Bronchial epithelial cell (primary cell): ENCODE data around the gene SLC23A2. TPM values are rescaled to one million over a fixed set of nuclear protein-coding genes. Genes with fewer than 3 reads are reported as not detected.

ENCODE experiments used
- DNase-seq: peaks from one replicate; pipeline ENCODE4 v3.0.0-alpha.2; 2010; ENCODE audit warnings: low read depth
- FAIRE-seq: peaks from 2 replicates; lab custom pipeline; 2011; peaks lifted over from hg19 to GRCh38; lab: Jason Lieb, UNC
- H3K27me3 ChIP-seq: 2 replicates; pipeline ENCODE4 v1.5.1; 2011; ENCODE audit warnings: low read length; ENCODE audit not compliant: control insufficient read depth, insufficient read depth
- H3K36me3 ChIP-seq: 2 replicates; pipeline ENCODE4 v1.5.1; 2011; ENCODE audit warnings: low read length; ENCODE audit not compliant: control insufficient read depth, insufficient read depth
- H3K4me3 ChIP-seq: 2 replicates; pipeline ENCODE4 v1.5.1; 2011; ENCODE audit warnings: mild to moderate bottlenecking, low read depth, low read length, control low read depth
- total RNA-seq: library from RNA; depleted of rRNA; stranded (reverse); fragments of >200 nt; gene quantifications from 2 replicates; pipeline ENCODE4 v1.2.1, GENCODE V29; 2014
- TF ChIP-seq, protein P1 (sequence below): IDR thresholded peaks from 2 replicates; pipeline ENCODE4 v1.5.1; 2011; ENCODE audit warnings: mild to moderate bottlenecking, moderate library complexity, low read length, control low read depth, inconsistent platforms; ENCODE audit not compliant: insufficient read depth, severe bottlenecking

SLC23A2 gene
- total RNA-seq, 1 donor from 2014 or later, result 7.6 TPM

DNA sequence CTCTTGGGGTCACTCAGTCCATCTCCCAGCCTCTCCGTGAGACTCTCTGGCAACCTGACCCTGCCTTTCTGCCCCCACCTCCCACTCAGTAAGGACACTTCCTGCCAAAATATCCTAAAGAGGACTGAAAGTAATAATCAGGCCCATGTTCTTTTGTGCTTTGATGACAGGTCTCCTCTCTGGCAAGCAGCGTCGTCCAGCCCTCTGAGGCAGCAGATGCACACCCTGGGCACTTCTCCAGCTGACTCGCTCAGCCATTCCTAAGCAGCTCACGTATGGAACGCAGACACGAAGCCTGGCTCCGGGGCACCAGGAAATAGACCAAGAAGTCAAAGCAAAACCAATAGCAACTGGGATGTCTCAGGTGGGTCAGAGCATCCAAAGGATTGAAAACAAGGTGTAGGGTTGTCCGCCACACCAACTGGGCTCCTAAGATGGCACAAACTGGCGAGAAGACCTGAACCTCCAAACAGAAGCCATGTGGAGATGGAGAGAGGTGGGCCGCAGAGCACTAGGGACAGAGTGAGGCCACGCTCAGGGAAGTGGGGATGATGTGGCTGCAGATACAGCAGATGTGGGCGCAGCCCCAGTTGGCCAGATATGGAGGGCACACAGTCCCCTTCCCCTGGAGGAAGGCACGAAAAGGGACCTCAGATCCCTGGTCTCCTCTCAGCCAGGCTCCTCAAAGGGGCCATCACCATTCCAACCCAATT, 180.3 kb downstream of the SLC23A2 start:
- DNase-seq, result peak; percentile 64
- Histone ChIP-seq H3K27me3 (peaks cover 16% of the 10 kb centered on the region), H3K36me3 (no peaks in the 10 kb centered on the region), H3K4me3 (no peak overlapping the region)
- no peak for FAIRE-seq
- TF ChIP-seq, protein P1, sequence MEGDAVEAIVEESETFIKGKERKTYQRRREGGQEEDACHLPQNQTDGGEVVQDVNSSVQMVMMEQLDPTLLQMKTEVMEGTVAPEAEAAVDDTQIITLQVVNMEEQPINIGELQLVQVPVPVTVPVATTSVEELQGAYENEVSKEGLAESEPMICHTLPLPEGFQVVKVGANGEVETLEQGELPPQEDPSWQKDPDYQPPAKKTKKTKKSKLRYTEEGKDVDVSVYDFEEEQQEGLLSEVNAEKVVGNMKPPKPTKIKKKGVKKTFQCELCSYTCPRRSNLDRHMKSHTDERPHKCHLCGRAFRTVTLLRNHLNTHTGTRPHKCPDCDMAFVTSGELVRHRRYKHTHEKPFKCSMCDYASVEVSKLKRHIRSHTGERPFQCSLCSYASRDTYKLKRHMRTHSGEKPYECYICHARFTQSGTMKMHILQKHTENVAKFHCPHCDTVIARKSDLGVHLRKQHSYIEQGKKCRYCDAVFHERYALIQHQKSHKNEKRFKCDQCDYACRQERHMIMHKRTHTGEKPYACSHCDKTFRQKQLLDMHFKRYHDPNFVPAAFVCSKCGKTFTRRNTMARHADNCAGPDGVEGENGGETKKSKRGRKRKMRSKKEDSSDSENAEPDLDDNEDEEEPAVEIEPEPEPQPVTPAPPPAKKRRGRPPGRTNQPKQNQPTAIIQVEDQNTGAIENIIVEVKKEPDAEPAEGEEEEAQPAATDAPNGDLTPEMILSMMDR, result no peak

DNA sequence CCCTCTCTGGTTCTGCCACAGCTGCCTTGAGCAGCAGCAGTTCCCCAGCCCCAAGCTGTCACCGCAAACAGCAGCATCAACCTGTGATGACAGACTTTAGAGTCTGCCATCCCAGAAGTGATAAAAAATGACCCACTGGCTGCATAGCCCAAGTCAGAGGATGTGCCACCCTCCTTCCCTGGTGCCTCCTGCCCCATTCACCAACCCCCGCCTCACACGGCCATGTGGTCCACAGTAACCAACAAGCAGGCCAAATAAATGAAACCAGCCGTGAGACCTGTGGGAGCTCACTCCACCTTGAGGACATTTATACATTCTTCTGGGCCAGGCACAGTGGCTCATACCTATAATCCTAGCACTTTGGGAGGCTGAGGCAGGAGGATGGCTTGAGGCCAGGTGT, 181.4 kb downstream of the SLC23A2 start:
- no peak overlapping the region for H3K4me3 ChIP-seq
- DNase-seq, result no peak
- TF ChIP-seq, protein P1, result no peak
- peaks cover 16% of the 10 kb centered on the region for H3K27me3 ChIP-seq
- FAIRE-seq, result no peak
- H3K36me3 ChIP-seq, result no peaks in the 10 kb centered on the region

DNA sequence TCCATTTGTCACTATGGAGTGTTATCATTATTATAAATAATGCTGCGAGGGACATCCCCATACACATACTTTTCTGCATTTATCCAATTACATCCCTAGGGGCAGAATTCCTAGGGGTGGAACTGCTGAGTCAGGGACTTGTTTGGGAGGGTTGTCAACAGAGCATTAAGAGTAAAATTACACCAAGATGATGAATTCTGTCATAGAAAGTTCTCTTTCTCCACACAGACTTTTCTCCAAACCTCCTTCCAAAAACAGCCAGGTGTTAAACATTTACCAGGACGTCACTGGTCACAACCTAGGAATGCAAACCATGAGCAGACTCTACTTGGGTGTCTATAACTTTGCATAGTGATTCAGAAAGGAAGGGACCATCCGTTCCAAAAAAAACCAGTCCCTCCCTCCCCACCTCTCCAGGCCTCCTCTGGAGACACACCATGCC, 184.1 kb downstream of the SLC23A2 start:
- Histone ChIP-seq H3K4me3 (no peak overlapping the region), H3K36me3 (no peaks in the 10 kb centered on the region), H3K27me3 (peaks cover 3% of the 10 kb centered on the region)
- DNase-seq, result peak; percentile 37
- TF ChIP-seq, protein P1, result peak; percentile 2
- no peak for FAIRE-seq

DNA sequence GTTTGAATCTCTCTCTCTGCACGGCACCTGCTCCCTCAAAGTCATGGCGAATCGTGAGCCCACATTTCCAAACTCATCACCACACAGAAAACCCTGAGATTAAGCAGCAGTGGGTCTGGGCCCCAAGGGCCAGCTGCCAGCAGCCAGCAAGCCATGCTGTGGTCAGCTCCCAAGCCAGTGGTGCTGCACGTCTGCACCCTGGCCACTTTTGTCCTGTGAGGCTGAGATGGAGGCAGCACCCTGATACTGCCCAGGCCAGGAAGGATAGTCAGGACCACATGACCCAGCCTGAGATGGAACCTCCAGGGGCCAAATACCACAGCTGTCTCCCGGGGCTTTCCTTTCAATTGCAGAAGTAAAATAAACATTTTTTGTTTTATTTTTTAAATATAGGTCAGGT, 185.7 kb downstream of the SLC23A2 start:
- Histone ChIP-seq H3K36me3 (no peaks in the 10 kb centered on the region), H3K27me3 (no peaks in the 10 kb centered on the region), H3K4me3 (no peak overlapping the region)
- TF ChIP-seq, protein P1, result no peak
- no peak for DNase-seq
- no peak for FAIRE-seq

DNA sequence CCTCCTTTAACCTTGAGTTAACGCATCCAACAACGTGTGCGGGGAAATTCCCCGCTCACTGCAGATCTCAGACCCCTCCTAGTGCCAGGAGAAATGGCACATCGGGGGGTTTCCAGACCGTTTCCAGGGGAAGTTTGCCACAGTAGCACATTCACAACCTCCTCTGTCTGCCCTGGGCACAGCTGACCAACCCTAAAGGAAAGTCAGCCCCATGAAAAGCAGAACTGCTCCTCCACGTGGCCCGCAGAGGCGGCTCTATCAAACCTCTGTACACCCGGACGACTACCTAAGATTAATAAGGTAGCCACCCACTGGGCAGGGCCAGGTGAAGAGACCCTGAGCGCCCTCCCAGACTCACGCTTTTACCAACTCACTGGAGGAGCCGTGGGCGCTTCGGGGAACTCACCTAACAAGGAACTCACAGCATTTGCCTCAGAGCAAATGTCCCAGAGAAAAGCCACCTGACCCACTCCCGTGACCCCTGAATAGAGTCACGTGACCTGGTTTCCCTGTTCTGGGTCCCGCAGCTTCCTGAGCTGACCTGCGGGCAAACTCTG, 186.5 kb downstream of the SLC23A2 start:
- TF ChIP-seq, protein P1, result no peak
- no peak overlapping the region for H3K4me3 ChIP-seq
- H3K27me3 ChIP-seq, result peaks cover 3% of the 10 kb centered on the region
- FAIRE-seq, result no peak
- H3K36me3 ChIP-seq, result no peaks in the 10 kb centered on the region
- no peak for DNase-seq
